Lung (tissue), 12 donors: ENCODE measurements around the gene NABP2. TPM values are rescaled to one million over a fixed set of nuclear protein-coding genes. Genes with fewer than 3 reads are reported as not detected.

Experiments used
- ATAC-seq: fragments of 200-7000 bp; cut with Tn5 transposase; one replicate; pipeline ENCODE4 v1.9.1; 2020; ENCODE audit warnings: moderate number of reproducible peaks; ENCODE audit not compliant: insufficient read depth, low FRiP score
- DNase-seq, 3 donors: peaks; one replicate each; pipeline ENCODE4 v3.0.0-alpha.2; 2013 to 2017
- H3K27ac ChIP-seq, 2 donors: one replicate each; pipeline ENCODE4 v1.5.1; 2013; ENCODE audit warnings: mild to moderate bottlenecking in 2 of 2, moderate library complexity in 2 of 2, control low read depth in 1 of 2, inconsistent platforms in 1 of 2, low read depth in 1 of 2, low read length in 1 of 2
- H3K27me3 ChIP-seq, 3 donors: one replicate each; pipeline ENCODE4 v1.5.1; 2013; ENCODE audit warnings: low read length in 2 of 3; ENCODE audit not compliant: control insufficient read depth in 3 of 3, insufficient read depth in 3 of 3
- H3K36me3 ChIP-seq, 4 donors: one replicate each; pipeline ENCODE4 v1.5.1; 2013; ENCODE audit warnings: low read length in 4 of 4, mild to moderate bottlenecking in 1 of 4, moderate library complexity in 1 of 4; ENCODE audit not compliant: control insufficient read depth in 4 of 4, insufficient read depth in 4 of 4
- H3K4me1 ChIP-seq, 5 donors: one replicate each; pipeline ENCODE4 v1.5.1; 2013; ENCODE audit warnings: low read length in 5 of 5, mild to moderate bottlenecking in 2 of 5, moderate library complexity in 1 of 5; ENCODE audit not compliant: control insufficient read depth in 5 of 5, insufficient read depth in 5 of 5
- H3K4me3 ChIP-seq: one replicate; pipeline ENCODE4 v1.5.1; 2013; ENCODE audit warnings: mild to moderate bottlenecking, control low read depth, moderate library complexity
- H3K9ac ChIP-seq, 2 donors: one replicate each; pipeline ENCODE4 v1.5.1; 2013; ENCODE audit warnings: low read length in 2 of 2, control low read depth in 1 of 2; ENCODE audit not compliant: insufficient read depth in 1 of 2
- H3K9me3 ChIP-seq, 4 donors: one replicate each; pipeline ENCODE4 v1.5.1; 2013; ENCODE audit warnings: low read length in 3 of 4, mild to moderate bottlenecking in 1 of 4, moderate library complexity in 1 of 4; ENCODE audit not compliant: control insufficient read depth in 4 of 4, insufficient read depth in 3 of 4
- CTCF ChIP-seq: IDR thresholded peaks from 2 replicates; pipeline ENCODE4 v1.5.1; 2012; ENCODE audit warnings: mild to moderate bottlenecking; ENCODE audit errors: control extremely low read depth, extremely low read depth
- WGBS, 2 donors: extraction: QIAGEN DNeasy Blood & Tissue Kit; methylation state at CpG; one replicate each; pipeline ENCODE4 v1.1.7; 2013; 5-methylcytosine and 5-hydroxymethylcytosine counted together
- polyA plus RNA-seq, 2 donors: library from polyadenylated mRNA; stranded (reverse); fragments of 200-250 nt; gene quantifications; one replicate each; pipeline ENCODE4 v1.2.1, GENCODE V29; 2013
- total RNA-seq, 2 donors: library from RNA; depleted of rRNA in 1 of 2; stranded (reverse); fragments of >200 nt in 1 of 2; gene quantifications; one replicate each; pipeline ENCODE4 v1.2.1, GENCODE V29; 2014 to 2021
- donor health status: control.
- donor health status: control.
- donor health status: Bipolar disorder and iron deficiency.
- donor health status: healthy.
- donor health status: DM: yes; HTN: yes; CAD: no.

NABP2 gene
- total and polyA plus RNA-seq, 4 donors = 11.3 to 31.4 (median 23.0) TPM

DNA sequence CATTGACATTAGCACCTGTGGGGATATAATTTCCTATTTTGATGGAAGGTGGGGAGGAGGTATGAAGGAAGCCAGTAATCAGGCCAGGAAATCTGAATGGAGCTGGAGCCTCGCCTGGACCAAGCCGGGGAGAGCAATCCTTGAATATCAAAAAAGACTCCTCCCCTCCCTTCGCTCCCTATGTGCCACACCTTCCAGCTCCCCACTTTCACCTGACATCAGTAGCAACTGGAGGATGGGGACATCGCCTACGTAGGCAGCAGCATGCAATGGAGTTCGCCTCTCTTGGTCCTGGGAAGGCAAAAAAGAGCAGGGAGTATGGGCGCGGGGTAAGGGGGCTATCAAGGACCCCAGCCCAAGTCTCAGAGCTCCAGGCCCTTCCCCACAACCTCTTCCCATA is 32.9 kb downstream of the NABP2 start:
- H3K36me3 ChIP-seq = peaks cover 20 to 47% (median 37%) of the 10 kb centered on the region in 4 donors
- ATAC-seq (no peak), DNase-seq (no peak)
- H3K9me3 ChIP-seq = no peaks in the 10 kb centered on the region
- TF ChIP-seq CTCF = no peak
- peak overlapping the region; percentile 98 for H3K4me3 ChIP-seq
- no peaks in the 10 kb centered on the region for H3K27me3 ChIP-seq
- peak overlapping the region; percentile 48 to 77 for H3K9ac ChIP-seq
- WGBS, 2 donors = 73 to 79% methylated on average over 8 of the region's 8 CpGs
- H3K27ac ChIP-seq = no peak overlapping the region
- peaks cover 0 to 21% (median 8%) of the 10 kb centered on the region in 5 donors for H3K4me1 ChIP-seq

- Histone ChIP-seq H3K36me3 (peaks cover 17 to 43% (median 32%) of the 10 kb centered on the region in 4 donors), H3K4me3 (peak overlapping the region; percentile 98), H3K27ac (peak overlapping the region; percentile 95 to 97), H3K9ac (peak overlapping the region; percentile 48 to 77), H3K4me1 (peaks cover 0 to 21% (median 8%) of the 10 kb centered on the region in 5 donors), H3K9me3 (no peaks in the 10 kb centered on the region), H3K27me3 (no peaks in the 10 kb centered on the region)
- WGBS, 2 donors = 1% methylated on average over 24 to 27 of the region's 27 CpGs
- TF ChIP-seq CTCF = no peak
- DNase-seq = peak in 1 of 3 donors; percentile 29
- peak; percentile 4 for ATAC-seq
Measured at GRCh38 chr12:56257491-56258067, 33.4 kb downstream of the NABP2 start.

DNA sequence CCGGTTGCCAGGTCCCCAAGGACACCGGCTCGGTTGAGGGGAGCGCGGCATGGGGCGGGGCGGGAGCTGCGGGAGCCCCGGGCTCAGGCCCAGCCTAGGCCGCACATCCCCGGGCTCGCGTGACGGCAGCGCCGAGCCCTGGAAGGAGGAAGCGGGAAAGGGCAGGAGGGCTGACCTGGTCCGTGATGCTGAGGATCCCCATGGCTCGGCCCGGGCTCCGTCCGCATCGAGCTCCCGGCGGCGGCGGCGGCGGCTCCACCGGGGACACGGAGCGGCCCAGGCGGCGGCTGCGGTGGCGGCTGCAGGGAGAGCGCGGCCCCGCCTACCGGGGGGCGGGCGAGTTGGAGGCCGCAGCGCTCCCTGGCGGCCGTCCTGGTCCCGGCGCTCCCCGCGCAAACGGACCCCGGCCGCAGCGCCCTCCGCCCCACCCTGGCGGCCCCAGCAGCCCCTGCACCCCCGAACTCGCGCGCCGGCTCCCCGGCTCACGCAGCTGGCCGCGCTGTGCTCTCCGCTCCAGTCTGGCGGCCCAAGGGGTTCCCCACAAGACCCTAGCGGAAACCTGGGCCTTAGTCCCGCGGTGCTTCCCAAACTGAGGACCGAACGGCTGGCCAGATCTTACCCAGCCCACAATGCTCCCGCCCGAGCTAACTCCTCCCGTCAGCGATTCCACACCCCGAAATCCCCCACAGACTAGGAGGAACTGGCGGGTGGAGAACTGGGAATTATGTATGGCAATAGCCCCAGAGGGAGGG is 34.1 kb downstream of the NABP2 start, which contains the start of gene ANKRD52:
ANKRD52 (minus strand) TSS at position 317 of the 752 bp plus-strand sequence; CDS start at position 202, 115 bp downstream.
- Histone ChIP-seq H3K4me1 (peaks cover 0 to 21% (median 8%) of the 10 kb centered on the region in 5 donors), H3K9ac (peak within 1 kb of the TSS; percentile 48 to 85), H3K27ac (peak within 1 kb of the TSS; percentile 95 to 97), H3K27me3 (no peaks in the 10 kb centered on the region), H3K36me3 (peaks cover 11 to 36% (median 26%) of the 10 kb centered on the region in 4 donors), H3K9me3 (no peaks in the 10 kb centered on the region), H3K4me3 (peak within 1 kb of the TSS; percentile 98)
- peak; percentile 83 to 92 (median 91) for DNase-seq
- peak; percentile 97 for ATAC-seq
- 0 to 1% methylated on average over 49 to 78 of the region's 78 CpGs for WGBS, 2 donors
- TF ChIP-seq CTCF = peak; percentile 58
